Epithelial cell of proximal tubule (primary cell): ENCODE measurements around the gene PARD3B. TPM values are rescaled to one million over a fixed set of nuclear protein-coding genes. Genes with fewer than 3 reads are reported as not detected.

Source experiments
- DNase-seq: peaks from one replicate; pipeline ENCODE4 v3.0.0-alpha.2; 2011; ENCODE audit warnings: low read depth
- H3K4me3 ChIP-seq: 2 replicates; pipeline ENCODE4 v1.5.1; 2011; ENCODE audit warnings: low read depth, mild to moderate bottlenecking, low read length
- CTCF ChIP-seq: conservative IDR thresholded peaks from 2 replicates; pipeline ENCODE4 v1.5.1; 2012; ENCODE audit warnings: low read depth, mild to moderate bottlenecking, low read length
- total RNA-seq: library from RNA; depleted of rRNA; stranded (reverse); fragments of >200 nt; gene quantifications from 2 replicates; pipeline ENCODE4 v1.2.3, GENCODE V29; 2015

The PARD3B gene
- total RNA-seq, 1 donor from 2014 or later = 3.6 TPM

GRCh38 chr2:205107810-205108209 is 562.5 kb downstream of the PARD3B start:
- no peak for DNase-seq
- no peak for TF ChIP-seq CTCF
- H3K4me3 ChIP-seq = no peak overlapping the region

- DNase-seq = no peak
- TF ChIP-seq CTCF = no peak
- no peak overlapping the region for H3K4me3 ChIP-seq
Observed at GRCh38 chr2:205115511-205115910, 570.2 kb downstream of the PARD3B start.

GRCh38 chr2:205117125-205117524 is 571.9 kb downstream of the PARD3B start:
- DNase-seq = no peak
- no peak overlapping the region for H3K4me3 ChIP-seq
- no peak for TF ChIP-seq CTCF

- DNase-seq = peak; percentile 70
- TF ChIP-seq CTCF = no peak
- peak overlapping the region; percentile 24 for H3K4me3 ChIP-seq
Observed at GRCh38 chr2:205119136-205119535, 573.9 kb downstream of the PARD3B start.

GRCh38 chr2:205128726-205129125 is 583.5 kb downstream of the PARD3B start:
- H3K4me3 ChIP-seq = no peak overlapping the region
- TF ChIP-seq CTCF = no peak
- DNase-seq = no peak

- no peak for TF ChIP-seq CTCF
- no peak overlapping the region for H3K4me3 ChIP-seq
- DNase-seq = no peak
Observed at GRCh38 chr2:205129531-205129930, 584.3 kb downstream of the PARD3B start.

- DNase-seq = no peak
- H3K4me3 ChIP-seq = no peak overlapping the region
Observed at GRCh38 chr2:205130111-205130829, 585.0 kb downstream of the PARD3B start.

More at GRCh38 chr2:205130111-205130829, 585.0 kb downstream of the PARD3B start:
- TF ChIP-seq CTCF = peak; percentile 17
